NCI-H2227 (cell line): ENCODE data around the gene LYRM4.
A peak's percentile ranks its signal among the peaks of the same experiment; 100 is the strongest.

Experiments used
- DNase-seq: peaks from one replicate; lab custom pipeline; 2025; ENCODE audit not compliant: unreplicated experiment; lab: John Stamatoyannopoulos, UW

LYRM4 gene

GRCh38 chr6:5246141-5247097 is 14.3 kb downstream of the LYRM4 start:
- no peak for DNase-seq

- DNase-seq = no peak
Observed at GRCh38 chr6:5243069-5243468, 17.7 kb downstream of the LYRM4 start.

DNA sequence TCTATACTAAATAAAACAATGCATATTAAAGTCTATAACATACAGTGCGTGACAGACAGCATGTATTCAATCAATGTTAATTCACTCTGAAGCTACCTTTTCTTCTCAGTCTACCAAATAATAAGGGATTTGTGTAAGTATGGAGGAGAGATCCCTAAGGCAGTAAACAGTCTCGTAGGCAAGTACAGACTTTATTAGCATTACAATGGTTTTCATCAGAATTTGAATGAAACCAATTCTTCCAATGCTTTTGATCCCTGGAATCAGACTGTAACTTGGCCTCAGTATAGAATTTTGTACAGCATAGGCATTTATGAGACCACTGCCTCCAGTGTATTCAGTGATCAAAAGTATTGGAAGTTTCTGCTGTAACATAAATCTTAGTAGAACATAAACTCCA is 19.5 kb downstream of the LYRM4 start:
- no peak for DNase-seq

- no peak for DNase-seq
Observed at GRCh38 chr6:5238336-5238735, 22.4 kb downstream of the LYRM4 start.

DNA sequence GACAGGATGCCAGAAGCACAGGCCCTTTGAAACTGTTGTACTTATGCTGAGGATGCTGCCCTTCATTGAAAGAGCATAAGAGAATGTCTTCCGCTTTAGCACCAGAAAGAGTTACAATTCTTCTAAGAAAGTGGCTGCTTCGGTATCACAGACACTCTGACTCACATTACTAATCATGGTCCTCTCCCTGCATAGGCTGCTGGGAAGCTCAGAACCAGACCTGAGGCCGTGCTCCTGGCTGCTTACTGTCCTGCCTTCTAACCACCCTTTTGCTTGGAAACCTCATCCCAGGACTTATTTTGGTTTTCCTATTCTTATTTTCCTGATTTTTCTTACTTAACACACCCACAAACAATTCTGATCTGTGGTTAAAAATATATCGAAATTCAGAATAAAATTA is 22.9 kb downstream of the LYRM4 start:
- no peak for DNase-seq

DNA sequence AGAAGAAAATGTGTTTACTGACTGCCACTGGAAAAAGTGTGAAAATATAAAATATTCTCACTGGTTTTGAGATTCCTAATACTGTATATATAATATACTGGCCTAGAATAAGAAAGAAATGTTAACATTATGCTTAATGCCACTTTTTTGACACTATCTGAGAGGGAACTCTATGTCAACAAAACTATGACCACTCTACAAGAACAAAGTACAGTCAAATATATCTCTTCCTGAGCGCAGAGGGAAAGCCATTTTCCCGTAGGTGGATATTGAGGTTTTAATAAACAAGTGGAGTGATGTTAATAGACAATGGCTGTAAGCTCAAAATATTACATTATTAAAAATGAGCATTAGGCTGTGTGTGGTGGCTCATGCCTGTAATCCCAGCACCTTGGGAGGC is 24.9 kb downstream of the LYRM4 start:
- no peak for DNase-seq

GRCh38 chr6:5234874-5235273 is 25.9 kb downstream of the LYRM4 start:
- no peak for DNase-seq

GRCh38 chr6:5231289-5231688 is 29.5 kb downstream of the LYRM4 start:
- DNase-seq = no peak

DNA sequence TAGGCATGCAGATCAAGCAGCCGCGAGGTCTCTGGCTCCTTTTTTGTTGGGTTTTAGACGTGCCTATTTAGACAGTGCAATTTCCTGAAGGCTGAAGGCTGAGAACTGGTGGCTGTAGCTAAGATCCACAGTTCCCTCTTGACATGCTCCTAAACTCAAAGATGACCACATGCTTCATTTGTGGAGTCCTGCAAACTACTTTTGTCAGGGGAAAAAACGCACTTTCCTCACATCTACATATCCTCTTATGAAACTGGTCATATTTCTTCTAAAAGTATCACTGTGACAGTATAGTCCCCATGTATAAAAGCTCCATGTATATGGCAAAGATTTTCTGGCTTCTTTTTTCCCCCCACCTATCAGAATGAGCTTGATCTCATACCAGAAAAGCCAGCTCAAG is 30.7 kb downstream of the LYRM4 start:
- no peak for DNase-seq

DNA sequence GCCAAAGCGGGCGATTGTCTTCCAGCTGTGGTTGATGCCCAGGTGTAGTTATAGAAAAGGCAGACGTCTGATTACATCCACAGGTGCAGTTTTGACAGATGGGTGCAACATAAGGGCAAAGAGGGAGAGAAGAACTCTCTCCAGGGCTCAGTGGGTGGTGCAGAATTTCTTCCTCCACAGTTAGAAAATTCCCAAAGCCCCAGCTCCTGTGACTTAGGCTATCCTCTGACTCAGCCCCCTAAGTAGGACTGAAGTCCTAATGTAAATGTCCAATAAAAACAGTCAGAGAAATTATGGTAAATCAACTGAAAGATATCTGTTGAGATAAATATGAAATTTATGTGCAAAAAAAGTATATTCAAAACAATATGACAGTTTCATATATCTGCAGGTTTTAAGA is 31.4 kb downstream of the LYRM4 start:
- DNase-seq = no peak

DNA sequence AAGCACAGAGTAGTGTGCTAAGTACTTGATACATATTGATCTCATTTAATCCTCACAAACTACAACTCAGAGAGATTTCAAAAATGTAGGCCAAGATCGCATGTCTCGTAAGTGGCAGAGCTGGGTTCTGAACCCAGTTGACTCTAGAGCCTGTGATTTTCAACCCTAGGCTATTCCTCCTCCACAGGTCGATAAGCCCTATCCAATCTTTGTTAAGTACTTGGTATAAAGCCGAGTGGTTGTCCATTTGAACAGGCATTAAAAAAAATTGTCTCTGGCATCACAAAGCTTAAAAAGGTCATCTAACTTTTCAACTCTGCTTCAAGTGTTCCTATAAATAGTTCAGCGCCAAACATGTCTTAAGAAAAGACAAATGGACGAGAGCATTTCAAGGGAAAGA is 37.4 kb downstream of the LYRM4 start:
- no peak for DNase-seq

- no peak for DNase-seq
Observed at GRCh38 chr6:5220443-5220842, 40.3 kb downstream of the LYRM4 start.

GRCh38 chr6:5219011-5219691 is 41.6 kb downstream of the LYRM4 start:
- DNase-seq = no peak

DNA sequence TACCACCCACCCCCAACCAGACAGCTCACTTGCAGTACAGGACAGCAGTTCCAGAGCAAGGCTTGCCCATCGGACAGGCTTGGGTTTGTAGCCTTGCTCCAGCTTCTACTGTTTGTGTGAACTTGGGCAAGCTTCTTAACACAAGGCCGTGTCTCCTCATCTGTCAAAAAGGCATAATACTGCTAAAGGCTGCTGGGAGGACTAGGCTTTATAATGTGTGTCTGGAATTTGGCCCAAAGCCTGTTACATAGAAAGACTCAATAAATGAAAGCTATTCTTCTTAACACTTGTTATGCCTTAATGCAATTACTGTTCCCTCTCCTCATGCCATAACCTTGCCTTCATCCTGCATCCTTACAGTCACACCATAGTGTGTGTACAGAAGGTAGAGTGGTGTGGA is 43.4 kb downstream of the LYRM4 start:
- DNase-seq = no peak

GRCh38 chr6:5215799-5216198 is 45.0 kb downstream of the LYRM4 start:
- no peak for DNase-seq

DNA sequence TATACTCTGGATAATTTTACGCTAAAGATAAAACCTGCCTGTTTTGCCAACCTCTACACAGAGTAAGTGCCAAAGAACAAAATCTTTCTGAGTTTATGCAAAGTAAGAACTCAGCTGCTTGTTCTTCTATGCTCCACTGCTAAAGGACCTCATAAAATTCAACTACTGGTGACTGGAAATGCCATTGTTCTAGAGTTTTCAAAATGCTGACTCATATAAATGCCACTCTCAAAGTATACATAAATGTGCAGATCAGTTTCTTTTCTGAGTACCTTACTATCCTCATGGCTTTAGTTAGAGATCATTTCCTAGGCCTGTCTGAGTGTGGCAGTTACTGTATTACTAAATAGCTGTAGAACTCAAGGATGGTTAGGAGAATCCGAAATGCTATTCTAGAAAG is 45.6 kb downstream of the LYRM4 start:
- no peak for DNase-seq

DNA sequence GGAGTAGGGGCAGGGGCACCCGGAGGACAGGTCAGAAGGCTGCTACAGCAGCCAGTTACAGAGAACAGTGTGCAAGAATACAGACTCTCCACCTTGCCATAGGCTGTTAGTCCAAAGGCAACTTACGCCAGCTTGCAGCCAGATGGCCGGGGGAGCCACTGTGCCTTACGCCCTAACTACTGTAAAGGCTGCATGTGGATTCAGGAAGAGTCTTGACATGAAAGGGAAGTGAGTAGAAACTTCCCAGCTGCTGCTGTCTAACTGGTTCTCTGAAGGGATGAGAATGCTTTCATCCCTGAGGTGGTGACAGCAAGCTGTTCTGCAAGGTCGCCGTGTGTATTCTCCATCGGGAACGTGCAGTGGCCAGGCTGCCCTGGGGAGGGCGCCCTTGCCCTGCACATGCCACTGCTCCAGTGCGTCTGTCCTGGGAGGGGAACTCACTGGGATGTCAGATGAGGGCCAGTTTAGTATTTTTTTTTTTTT is 46.1 kb downstream of the LYRM4 start:
- DNase-seq = peak; percentile 25

DNA sequence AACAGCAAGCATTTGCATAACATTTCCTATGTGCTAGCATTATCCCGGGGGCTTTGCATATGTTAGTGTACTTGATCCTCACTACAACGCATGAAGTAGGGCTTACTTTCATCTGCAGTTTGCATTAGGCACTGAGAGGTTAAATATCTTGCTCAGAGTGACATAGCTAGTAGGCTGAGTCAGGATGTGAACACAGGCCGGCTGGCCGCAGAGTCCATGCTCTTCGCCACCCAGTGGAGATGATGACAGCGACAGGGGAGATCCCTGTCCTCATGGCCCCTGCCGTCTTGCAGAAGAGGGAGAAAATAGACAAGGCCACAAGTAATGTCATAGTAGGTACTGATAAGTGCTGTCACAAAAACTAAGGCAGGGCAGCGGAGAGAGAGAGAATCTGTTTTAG is 46.9 kb downstream of the LYRM4 start:
- DNase-seq = no peak

DNA sequence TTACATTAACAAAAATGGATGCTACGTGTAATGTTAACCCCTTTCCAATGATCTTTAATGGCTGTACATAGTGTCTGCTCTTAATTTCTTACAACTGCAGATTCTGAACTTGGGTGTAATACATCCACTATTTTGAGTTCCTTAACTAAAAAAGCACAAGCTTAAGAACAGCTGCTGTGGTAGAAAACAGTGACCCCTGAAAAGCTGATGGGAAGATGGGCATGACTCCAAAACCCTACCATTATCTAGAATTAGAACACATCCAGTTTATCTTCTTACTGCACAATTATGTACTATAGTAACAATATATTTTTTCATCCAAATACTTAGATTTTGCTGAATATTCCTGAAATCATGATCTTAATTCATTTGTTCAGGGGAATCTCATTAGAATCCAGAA is 49.3 kb downstream of the LYRM4 start:
- no peak for DNase-seq

- DNase-seq = no peak
Observed at GRCh38 chr6:5208471-5208971, 52.2 kb downstream of the LYRM4 start.

DNA sequence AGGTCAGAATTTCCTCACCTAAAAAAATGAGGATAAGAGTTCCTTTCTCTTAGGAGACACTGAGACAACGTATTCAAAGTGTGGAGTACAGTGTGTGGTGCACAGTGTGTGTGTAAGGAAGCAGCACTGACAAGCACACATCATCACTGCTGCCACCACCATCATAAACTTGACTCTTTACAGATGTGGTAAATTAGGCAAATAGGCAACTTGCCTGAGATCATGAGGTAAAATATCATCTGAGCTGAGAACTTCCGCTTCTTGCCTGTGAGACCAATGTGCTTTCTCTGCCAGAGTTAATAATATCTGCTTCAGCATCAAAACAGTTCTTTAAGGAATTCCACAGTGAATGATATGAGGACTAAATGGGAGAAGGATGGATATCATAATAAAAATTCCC is 52.7 kb downstream of the LYRM4 start:
- DNase-seq = no peak

DNA sequence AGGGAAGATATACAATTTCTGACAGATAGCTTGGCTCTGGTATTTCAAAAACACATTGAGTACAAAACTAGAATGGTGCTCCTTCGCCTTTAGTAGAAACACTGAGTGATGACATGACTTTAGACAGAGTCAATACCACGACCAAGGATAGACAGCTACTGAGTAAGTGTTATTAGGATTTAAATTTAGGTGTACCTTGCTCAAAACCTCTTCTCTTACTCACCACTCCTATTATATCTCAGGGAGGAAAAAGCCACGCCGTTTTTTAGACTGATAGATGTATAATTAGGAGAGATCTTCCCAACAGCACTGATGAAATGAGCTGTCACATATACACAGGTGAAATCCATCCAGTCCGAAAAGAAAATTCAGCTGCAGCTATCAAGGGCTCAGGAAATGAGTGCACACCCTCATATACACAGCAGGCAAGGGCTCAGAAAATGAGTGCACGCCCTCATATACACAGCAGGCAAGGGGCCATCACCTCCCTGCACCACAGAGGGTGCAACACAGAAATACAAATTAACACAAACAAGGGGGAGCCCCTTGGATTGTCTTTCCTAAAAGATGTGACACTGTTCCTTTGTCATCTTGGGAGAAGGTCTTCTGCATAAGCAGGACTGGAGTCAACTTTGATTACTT is 53.7 kb downstream of the LYRM4 start:
- no peak for DNase-seq
